Measurements from ENCODE around the gene CA10. TPM values are rescaled to one million over a fixed set of nuclear protein-coding genes. Genes with fewer than 3 reads are reported as not detected.

CA10 gene
- total RNA-seq, 1 experiment from 2014 or later = not detected

GRCh38 chr17:52025236-52025635, 133.3 kb downstream of the CA10 start:
- Histone ChIP-seq H3K27me3 (replicated peaks) (no peaks in the 10 kb centered on the region), H3K27ac (peak overlapping the region; percentile 21; the same call in 1 of the 2 replicates), H3K4me3 (no peak overlapping the region), H3K4me1 (replicated peaks) (peaks cover 54% of the 10 kb centered on the region), H3K36me3 (no peaks in the 10 kb centered on the region), H3K9me3 (replicated peaks) (no peaks in the 10 kb centered on the region)
- peak in 1 of 2 experiments; percentile 31 for DNase-seq (ENCODE audit: low read depth in 1 of 2, low spot score in 2 of 2)

GRCh38 chr17:52024300-52024870, 134.1 kb downstream of the CA10 start:
- DNase-seq (ENCODE audit: low read depth in 1 of 2, low spot score in 2 of 2) = no peak

GRCh38 chr17:52011064-52011463, 147.4 kb downstream of the CA10 start:
- Histone ChIP-seq H3K36me3 (no peaks in the 10 kb centered on the region), H3K4me1 (replicated peaks) (no peaks in the 10 kb centered on the region), H3K4me3 (no peak overlapping the region), H3K9me3 (replicated peaks) (no peaks in the 10 kb centered on the region), H3K27ac (no peak overlapping the region), H3K27me3 (replicated peaks) (0 out of 2 replicates have a peak, but pooled peaks cover 3% of the 10 kb centered on the region)
- DNase-seq (ENCODE audit: low read depth in 1 of 2, low spot score in 2 of 2) = no peak

More at GRCh38 chr17:52024300-52024870, 134.1 kb downstream of the CA10 start:
- Histone ChIP-seq H3K27me3 (replicated peaks) (no peaks in the 10 kb centered on the region), H3K9me3 (replicated peaks) (no peaks in the 10 kb centered on the region), H3K4me1 (replicated peaks) (peaks cover 54% of the 10 kb centered on the region), H3K4me3 (no peak overlapping the region), H3K27ac (no peak overlapping the region), H3K36me3 (no peaks in the 10 kb centered on the region)

- Histone ChIP-seq H3K9me3 (replicated peaks) (no peaks in the 10 kb centered on the region), H3K27me3 (replicated peaks) (no peaks in the 10 kb centered on the region), H3K4me3 (no peak overlapping the region), H3K36me3 (no peaks in the 10 kb centered on the region), H3K4me1 (replicated peaks) (no peaks in the 10 kb centered on the region), H3K27ac (no peak overlapping the region)
- no peak for DNase-seq (ENCODE audit: low read depth in 1 of 2, low spot score in 2 of 2)
Measured at GRCh38 chr17:51999654-52000053, 158.9 kb downstream of the CA10 start.

- no peaks in the 10 kb centered on the region for H3K9me3 ChIP-seq (replicated peaks)
- H3K27me3 ChIP-seq (replicated peaks) = no peaks in the 10 kb centered on the region
- H3K27ac ChIP-seq = no peak overlapping the region
- DNase-seq (ENCODE audit: low read depth in 1 of 2, low spot score in 2 of 2) = no peak
- H3K36me3 ChIP-seq = no peaks in the 10 kb centered on the region
- no peak overlapping the region for H3K4me3 ChIP-seq
- no peaks in the 10 kb centered on the region for H3K4me1 ChIP-seq (replicated peaks)
Measured at GRCh38 chr17:51997723-51998122, 160.8 kb downstream of the CA10 start.

GRCh38 chr17:51995797-51996403, 162.6 kb downstream of the CA10 start:
- H3K4me1 ChIP-seq (replicated peaks) = no peaks in the 10 kb centered on the region
- no peaks in the 10 kb centered on the region for H3K27me3 ChIP-seq (replicated peaks)
- no peaks in the 10 kb centered on the region for H3K9me3 ChIP-seq (replicated peaks)
- H3K27ac ChIP-seq = no peak overlapping the region
- H3K4me3 ChIP-seq = no peak overlapping the region
- no peak for DNase-seq (ENCODE audit: low read depth in 1 of 2, low spot score in 2 of 2)
- no peaks in the 10 kb centered on the region for H3K36me3 ChIP-seq

- Histone ChIP-seq H3K4me1 (replicated peaks) (no peaks in the 10 kb centered on the region), H3K36me3 (no peaks in the 10 kb centered on the region), H3K27me3 (replicated peaks) (no peaks in the 10 kb centered on the region), H3K9me3 (replicated peaks) (no peaks in the 10 kb centered on the region), H3K4me3 (no peak overlapping the region), H3K27ac (no peak overlapping the region)
- no peak for DNase-seq (ENCODE audit: low read depth in 1 of 2, low spot score in 2 of 2)
Measured at GRCh38 chr17:51992864-51993416, 165.6 kb downstream of the CA10 start.

- H3K4me3 ChIP-seq = no peak overlapping the region
- H3K36me3 ChIP-seq = no peaks in the 10 kb centered on the region
- H3K27me3 ChIP-seq (replicated peaks) = no peaks in the 10 kb centered on the region; the same call in 1 of the 2 replicates
- no peaks in the 10 kb centered on the region for H3K9me3 ChIP-seq (replicated peaks)
- no peaks in the 10 kb centered on the region for H3K4me1 ChIP-seq (replicated peaks)
- DNase-seq (ENCODE audit: low read depth in 1 of 2, low spot score in 2 of 2) = no peak
- H3K27ac ChIP-seq = no peak overlapping the region
Measured at GRCh38 chr17:51971121-51971520, 187.4 kb downstream of the CA10 start.

GRCh38 chr17:51961689-51962088, 196.8 kb downstream of the CA10 start:
- H3K9me3 ChIP-seq (replicated peaks) = peaks cover 3% of the 10 kb centered on the region; the same call in 1 of the 2 replicates
- H3K36me3 ChIP-seq = no peaks in the 10 kb centered on the region
- no peak overlapping the region for H3K27ac ChIP-seq
- no peak for DNase-seq (ENCODE audit: low read depth in 1 of 2, low spot score in 2 of 2)
- no peak overlapping the region for H3K4me3 ChIP-seq
- no peaks in the 10 kb centered on the region for H3K4me1 ChIP-seq (replicated peaks)
- H3K27me3 ChIP-seq (replicated peaks) = no peaks in the 10 kb centered on the region

GRCh38 chr17:51957786-51958185, 200.7 kb downstream of the CA10 start:
- Histone ChIP-seq H3K9me3 (replicated peaks) (peaks cover 3% of the 10 kb centered on the region; the same call in 1 of the 2 replicates), H3K4me1 (replicated peaks) (no peaks in the 10 kb centered on the region), H3K4me3 (no peak overlapping the region), H3K27me3 (replicated peaks) (no peaks in the 10 kb centered on the region), H3K36me3 (no peaks in the 10 kb centered on the region), H3K27ac (no peak overlapping the region)
- no peak for DNase-seq (ENCODE audit: low read depth in 1 of 2, low spot score in 2 of 2)

- no peak overlapping the region for H3K27ac ChIP-seq
- H3K4me1 ChIP-seq (replicated peaks) = no peaks in the 10 kb centered on the region
- H3K36me3 ChIP-seq = no peaks in the 10 kb centered on the region
- H3K9me3 ChIP-seq (replicated peaks) = no peaks in the 10 kb centered on the region
- H3K27me3 ChIP-seq (replicated peaks) = no peaks in the 10 kb centered on the region
- DNase-seq (ENCODE audit: low read depth in 1 of 2, low spot score in 2 of 2) = no peak
- H3K4me3 ChIP-seq = no peak overlapping the region
Measured at GRCh38 chr17:51955245-51955644, 203.3 kb downstream of the CA10 start.

GRCh38 chr17:51954232-51954765, 204.2 kb downstream of the CA10 start:
- Histone ChIP-seq H3K4me1 (replicated peaks) (no peaks in the 10 kb centered on the region), H3K27ac (no peak overlapping the region), H3K9me3 (replicated peaks) (no peaks in the 10 kb centered on the region), H3K36me3 (no peaks in the 10 kb centered on the region), H3K27me3 (replicated peaks) (no peaks in the 10 kb centered on the region), H3K4me3 (no peak overlapping the region)
- no peak for DNase-seq (ENCODE audit: low read depth in 1 of 2, low spot score in 2 of 2)

- Histone ChIP-seq H3K4me3 (no peak overlapping the region), H3K27me3 (replicated peaks) (no peaks in the 10 kb centered on the region), H3K4me1 (replicated peaks) (no peaks in the 10 kb centered on the region), H3K36me3 (no peaks in the 10 kb centered on the region), H3K9me3 (replicated peaks) (no peaks in the 10 kb centered on the region), H3K27ac (no peak overlapping the region)
- no peak for DNase-seq (ENCODE audit: low read depth in 1 of 2, low spot score in 2 of 2)
Measured at GRCh38 chr17:51951741-51952140, 206.8 kb downstream of the CA10 start.

GRCh38 chr17:51948128-51948527, 210.4 kb downstream of the CA10 start:
- Histone ChIP-seq H3K27ac (no peak overlapping the region), H3K36me3 (no peaks in the 10 kb centered on the region), H3K4me3 (no peak overlapping the region), H3K4me1 (replicated peaks) (no peaks in the 10 kb centered on the region), H3K9me3 (replicated peaks) (no peaks in the 10 kb centered on the region), H3K27me3 (replicated peaks) (no peaks in the 10 kb centered on the region)
- no peak for DNase-seq (ENCODE audit: low read depth in 1 of 2, low spot score in 2 of 2)
